Ectodermal cell (in vitro differentiated cells): Measurements from ENCODE around the gene GADD45B.
"Not testable (repeated sequence)": the region's sequence is repeated elsewhere in the genome, so short reads cannot be mapped to it uniquely, and the experiment has no call there.

Source experiments
- H3K27ac ChIP-seq: 2 replicates; pipeline ENCODE4 v1.7.0; 2013; ENCODE audit warnings: mild to moderate bottlenecking, low read depth, low read length; ENCODE audit not compliant: insufficient read depth, poor library complexity, severe bottlenecking
- H3K27me3 ChIP-seq: 2 replicates; pipeline ENCODE4 v1.7.0; 2013; ENCODE audit warnings: mild to moderate bottlenecking, low read length; ENCODE audit not compliant: insufficient read depth, control insufficient read depth, poor library complexity, severe bottlenecking
- H3K36me3 ChIP-seq: one replicate; pipeline ENCODE4 v1.7.0; 2013; ENCODE audit warnings: low read length; ENCODE audit not compliant: control insufficient read depth, insufficient read depth
- H3K4me1 ChIP-seq: one replicate; pipeline ENCODE4 v1.7.0; 2013; ENCODE audit warnings: low read length; ENCODE audit not compliant: control insufficient read depth, insufficient read depth
- H3K4me3 ChIP-seq: 2 replicates; pipeline ENCODE4 v1.7.0; 2013; ENCODE audit warnings: low read depth, low read length, control low read depth; ENCODE audit not compliant: insufficient read depth
- H3K9me3 ChIP-seq: 2 replicates; pipeline ENCODE4 v1.7.0; 2013; ENCODE audit warnings: mild to moderate bottlenecking, low read length, moderate library complexity; ENCODE audit not compliant: control insufficient read depth
- WGBS, 2 experiments: methylation state at CpG; one replicate each; pipeline ENCODE4 v1.1.7; 2013; ENCODE audit warnings: missing lambda C conversion rate in 2 of 2; 5-methylcytosine and 5-hydroxymethylcytosine counted together

The GADD45B gene

DNA sequence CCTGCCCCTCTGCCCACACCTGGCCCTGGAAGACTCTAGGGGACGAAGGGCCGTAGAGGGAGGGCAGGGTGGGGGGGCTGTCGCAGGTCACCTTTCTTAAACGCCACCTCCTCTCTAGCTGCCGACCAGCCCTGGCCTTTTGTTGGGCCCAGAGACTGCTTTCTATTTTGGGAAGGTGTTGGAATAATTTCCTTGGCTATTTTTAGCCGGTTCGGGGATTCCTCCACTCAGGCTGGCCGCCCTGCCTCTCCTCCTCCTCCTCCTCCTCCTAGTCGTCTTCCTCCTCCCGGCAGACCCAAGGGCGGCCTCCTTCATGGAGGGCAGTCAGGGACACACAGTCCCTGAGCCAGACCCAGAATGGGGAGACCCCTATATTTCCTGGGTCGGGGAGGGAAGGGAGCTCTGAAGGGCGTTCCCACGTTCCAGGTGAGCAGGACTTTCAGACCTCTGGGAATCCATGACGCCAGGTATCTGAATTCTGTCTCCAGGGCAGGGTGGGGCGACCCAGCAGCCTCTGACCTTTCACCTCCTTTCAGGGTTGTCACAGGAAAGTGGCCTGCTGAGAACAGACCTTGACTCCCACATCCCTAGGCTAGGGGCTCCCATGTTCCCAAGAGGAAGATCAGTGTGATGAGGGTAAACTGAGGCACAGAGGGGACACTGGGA lies 19.9 kb downstream of the GADD45B start:
- Histone ChIP-seq H3K4me1 (peaks cover 26% of the 10 kb centered on the region), H3K27me3 (peaks cover 30% of the 10 kb centered on the region), H3K4me3 (no peak overlapping the region), H3K36me3 (no peaks in the 10 kb centered on the region), H3K27ac (no peak overlapping the region), H3K9me3 (no peaks in the 10 kb centered on the region)
- 49 to 50% methylated on average over 16 of the region's 16 CpGs for whole genome bisulfite sequencing, 2 experiments

DNA sequence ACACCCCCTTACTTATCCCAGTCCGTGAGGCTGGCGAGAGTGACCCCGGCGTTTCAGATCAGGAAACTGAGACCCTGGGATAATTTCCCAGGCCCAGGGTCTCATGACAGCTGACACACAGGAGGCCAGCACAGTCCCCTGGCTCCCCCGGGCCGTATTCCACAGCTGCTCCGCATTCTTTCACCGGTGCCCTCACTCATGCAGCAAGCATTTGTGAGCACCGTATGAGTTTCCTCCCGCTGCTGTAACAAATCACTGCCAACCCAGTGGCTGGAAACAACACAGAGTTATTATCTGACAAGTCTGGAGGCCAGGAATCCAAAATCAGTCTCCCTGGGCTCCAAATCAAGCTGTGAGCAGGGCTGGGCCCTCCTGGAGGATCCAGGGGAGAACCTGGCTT lies 21.3 kb downstream of the GADD45B start:
- WGBS, 2 experiments: 90 to 91% methylated on average over 10 of the region's 10 CpGs
- no peaks in the 10 kb centered on the region for H3K9me3 ChIP-seq
- no peak overlapping the region for H3K4me3 ChIP-seq
- H3K36me3 ChIP-seq: no peaks in the 10 kb centered on the region
- H3K27ac ChIP-seq: no peak overlapping the region
- peaks cover 26% of the 10 kb centered on the region for H3K4me1 ChIP-seq
- peaks cover 23% of the 10 kb centered on the region for H3K27me3 ChIP-seq

DNA sequence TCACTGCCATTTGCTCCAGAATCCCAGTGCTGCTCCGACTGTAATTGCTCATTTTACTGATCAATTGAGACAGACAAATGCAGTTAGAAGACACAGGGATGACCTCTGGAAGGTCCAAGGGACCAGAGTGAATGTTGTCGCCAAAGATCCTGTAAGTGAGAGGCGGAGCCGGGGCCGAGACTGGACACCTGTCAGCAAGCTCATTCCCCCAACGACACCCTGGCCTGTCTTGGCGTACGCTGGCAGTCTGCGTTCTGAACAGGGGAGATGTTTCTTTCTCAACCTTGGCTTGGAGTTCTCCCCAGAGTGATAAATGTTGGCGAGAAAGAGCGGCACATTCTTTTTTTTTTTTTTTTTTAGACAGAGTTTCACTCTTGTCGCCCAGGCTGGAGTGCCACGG lies 24.2 kb downstream of the GADD45B start:
- Histone ChIP-seq H3K27me3 (peaks cover 9% of the 10 kb centered on the region), H3K9me3 (no peaks in the 10 kb centered on the region), H3K36me3 (no peaks in the 10 kb centered on the region), H3K27ac (no peak overlapping the region), H3K4me3 (no peak overlapping the region), H3K4me1 (peaks cover 15% of the 10 kb centered on the region)
- 91 to 94% methylated on average over 13 of the region's 13 CpGs for WGBS, 2 experiments

DNA sequence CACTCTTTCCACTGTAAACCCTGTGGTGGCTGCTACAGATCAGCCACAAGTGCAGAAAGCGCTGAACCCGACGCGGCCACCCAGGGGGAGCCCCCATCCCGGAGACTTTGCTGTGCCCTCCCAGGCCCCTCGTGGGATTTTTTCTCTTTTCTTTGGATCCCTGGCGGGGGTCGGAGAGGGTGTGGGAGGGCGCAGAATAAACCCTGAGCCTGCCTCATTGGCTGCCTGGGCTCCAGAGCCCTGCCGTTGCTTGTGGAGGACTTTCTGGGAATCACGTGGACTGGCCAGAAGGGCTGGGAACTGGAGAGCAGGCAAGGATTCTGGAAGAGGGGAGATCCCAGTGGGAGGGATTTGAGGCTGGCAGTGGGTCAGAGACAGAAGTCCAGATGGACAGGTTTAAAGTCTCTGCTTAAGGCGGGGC lies 24.9 kb downstream of the GADD45B start:
- Histone ChIP-seq H3K9me3 (no peaks in the 10 kb centered on the region), H3K27ac (no peak overlapping the region), H3K27me3 (peaks cover 2% of the 10 kb centered on the region), H3K36me3 (no peaks in the 10 kb centered on the region), H3K4me3 (no peak overlapping the region), H3K4me1 (peaks cover 8% of the 10 kb centered on the region)
- WGBS, 2 experiments: 80 to 82% methylated on average over 12 of the region's 12 CpGs

DNA sequence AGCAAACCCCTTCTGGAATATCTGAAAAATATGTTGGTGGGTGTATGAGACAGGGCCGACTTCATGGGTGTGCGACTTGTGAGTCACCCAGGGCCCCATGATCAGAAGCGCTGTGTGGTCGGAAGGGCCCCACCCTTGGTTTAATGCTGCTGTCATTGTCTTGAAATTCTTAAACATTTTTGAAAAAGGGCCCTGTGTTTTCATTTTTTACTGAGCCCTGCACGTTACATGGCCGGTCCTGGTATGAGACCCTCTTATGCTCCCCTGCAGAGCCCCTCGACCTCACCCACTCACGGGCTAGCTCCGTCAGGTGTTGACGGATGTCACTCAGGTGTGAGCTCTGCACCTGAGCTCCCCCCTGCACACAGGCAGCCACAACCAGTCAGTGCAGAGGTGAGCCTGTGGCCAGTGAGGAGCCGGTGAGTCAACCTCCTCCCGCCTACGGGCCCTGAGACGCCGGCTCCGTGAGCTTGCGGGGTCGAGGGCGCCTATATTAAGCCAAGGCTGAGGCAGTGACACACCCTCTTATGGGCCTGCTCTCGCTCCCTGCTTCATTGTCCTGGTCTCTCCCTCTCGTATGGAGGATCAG lies 27.7 kb downstream of the GADD45B start:
- H3K36me3 ChIP-seq: no peaks in the 10 kb centered on the region
- H3K9me3 ChIP-seq: no peaks in the 10 kb centered on the region
- H3K4me1 ChIP-seq: peaks cover 6% of the 10 kb centered on the region
- no peaks in the 10 kb centered on the region for H3K27me3 ChIP-seq
- H3K27ac ChIP-seq: no peak overlapping the region
- 79 to 80% methylated on average over 21 of the region's 21 CpGs for WGBS, 2 experiments
- H3K4me3 ChIP-seq: no peak overlapping the region

DNA sequence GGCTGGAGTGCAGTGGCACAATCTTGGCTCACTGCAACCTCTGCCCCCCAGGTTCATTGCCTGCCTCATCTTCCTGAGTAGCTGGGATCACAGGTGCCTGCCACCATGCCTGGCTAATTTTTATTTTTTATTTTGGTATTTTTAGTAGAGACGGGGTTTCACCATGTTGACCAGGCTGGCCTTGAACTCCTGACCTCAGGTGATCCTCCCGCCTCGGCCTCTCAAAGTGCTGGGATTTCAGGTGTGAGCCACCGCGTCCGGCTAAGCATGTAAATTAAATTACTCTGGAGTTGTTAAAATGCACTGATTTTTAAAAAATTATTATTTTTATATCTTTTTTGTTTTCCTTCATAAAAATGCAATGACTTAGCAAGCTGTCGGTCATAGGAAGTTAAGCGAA lies 30.7 kb downstream of the GADD45B start:
- 89 to 90% methylated on average over 8 of the region's 8 CpGs for WGBS, 2 experiments
- not testable (repeated sequence) for H3K4me3 ChIP-seq, H3K27me3 ChIP-seq, H3K27ac ChIP-seq, H3K36me3 ChIP-seq, H3K9me3 ChIP-seq, H3K4me1 ChIP-seq

DNA sequence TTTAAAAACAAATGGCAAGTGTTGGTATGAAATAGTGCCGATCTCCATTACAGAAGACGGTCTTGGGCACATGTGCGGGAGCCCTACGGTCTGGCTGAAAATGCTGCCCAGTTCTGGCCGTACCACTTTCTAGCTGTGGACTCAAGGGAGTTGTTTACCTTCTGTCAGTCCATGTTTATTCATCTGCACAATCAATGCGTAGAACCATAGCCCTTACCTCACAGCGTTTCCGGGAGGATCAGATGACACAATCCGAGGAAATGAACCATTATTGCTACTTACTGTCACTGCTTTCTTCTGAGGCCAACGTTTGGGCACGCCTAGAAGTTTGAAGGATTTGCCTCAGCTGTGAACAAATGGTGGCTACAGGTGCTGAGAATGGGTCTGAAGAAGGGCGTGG lies 31.2 kb downstream of the GADD45B start:
- H3K4me1 ChIP-seq: no peaks in the 10 kb centered on the region
- no peak overlapping the region for H3K27ac ChIP-seq
- no peak overlapping the region for H3K4me3 ChIP-seq
- no peaks in the 10 kb centered on the region for H3K36me3 ChIP-seq
- H3K9me3 ChIP-seq: no peaks in the 10 kb centered on the region
- no peaks in the 10 kb centered on the region for H3K27me3 ChIP-seq
- 75 to 79% methylated on average over 11 to 12 of the region's 12 CpGs for WGBS, 2 experiments

DNA sequence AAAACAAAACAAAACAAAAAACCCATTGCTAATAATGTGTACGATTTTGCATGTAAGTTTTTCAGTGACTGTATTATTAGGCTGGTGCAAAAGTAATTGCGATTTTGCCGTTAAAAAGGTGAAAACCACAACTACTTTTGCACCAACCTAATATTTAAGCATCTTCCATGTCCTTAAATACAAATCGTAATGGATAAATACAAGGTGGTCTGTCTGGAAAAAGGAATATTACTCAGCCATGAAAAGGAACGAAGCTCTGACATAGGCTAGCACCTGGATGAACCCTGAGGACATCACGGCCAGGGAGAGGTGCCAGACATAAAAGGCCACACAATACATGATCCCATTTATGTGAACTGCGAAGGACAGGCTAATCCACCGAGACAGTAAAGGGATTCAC lies 33.2 kb downstream of the GADD45B start:
- Histone ChIP-seq H3K36me3 (no peaks in the 10 kb centered on the region), H3K4me3 (no peak overlapping the region), H3K9me3 (no peaks in the 10 kb centered on the region), H3K27ac (no peak overlapping the region), H3K4me1 (peaks cover 6% of the 10 kb centered on the region), H3K27me3 (no peaks in the 10 kb centered on the region)
- 95 to 96% methylated on average over 6 to 8 of the region's 8 CpGs for WGBS, 2 experiments

DNA sequence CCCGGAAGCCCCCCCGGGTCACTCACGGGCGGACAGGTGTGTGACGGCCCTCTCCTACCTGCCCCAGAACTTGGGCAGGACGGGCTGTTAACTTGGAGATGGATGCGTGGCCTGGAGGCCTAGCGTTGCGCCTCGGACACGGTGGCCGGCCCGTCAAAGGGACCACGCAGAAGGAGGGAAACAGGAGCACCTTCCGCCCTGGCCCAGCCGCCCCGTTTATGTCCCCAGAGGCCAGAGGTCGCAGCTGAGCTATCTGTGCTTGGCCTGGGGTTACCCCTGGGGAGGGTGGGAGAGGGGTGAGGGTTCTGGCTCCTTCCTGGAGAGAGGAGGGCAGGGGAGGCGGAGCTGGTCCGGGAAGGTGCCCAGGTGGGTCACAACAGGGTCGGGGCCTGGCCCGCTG lies 35.6 kb downstream of the GADD45B start:
- no peak overlapping the region for H3K27ac ChIP-seq
- no peaks in the 10 kb centered on the region for H3K27me3 ChIP-seq
- no peaks in the 10 kb centered on the region for H3K36me3 ChIP-seq
- H3K4me3 ChIP-seq: no peak overlapping the region
- 92% methylated on average over 22 of the region's 22 CpGs for WGBS, 2 experiments
- no peaks in the 10 kb centered on the region for H3K9me3 ChIP-seq
- H3K4me1 ChIP-seq: peaks cover 6% of the 10 kb centered on the region

DNA sequence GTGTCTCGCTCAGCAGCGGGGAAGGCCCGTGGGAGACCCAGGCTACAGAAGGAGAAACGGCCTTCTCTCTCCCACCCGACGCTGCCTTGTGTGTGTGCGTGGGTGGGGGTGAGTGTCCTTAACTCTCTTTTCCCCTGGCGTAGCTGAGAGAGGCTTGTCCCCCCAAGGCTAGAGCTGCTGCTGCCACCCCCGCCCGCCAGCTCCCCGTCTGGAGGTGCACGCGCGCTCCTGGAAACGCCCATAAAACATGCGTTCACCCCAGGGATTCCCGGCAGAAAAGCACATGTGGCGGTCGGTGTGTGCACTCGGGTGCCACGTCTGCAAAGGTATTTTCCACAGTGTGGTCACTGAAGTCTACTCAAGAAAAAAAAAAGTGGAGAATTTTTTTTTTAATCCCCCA lies 36.1 kb downstream of the GADD45B start:
- no peaks in the 10 kb centered on the region for H3K9me3 ChIP-seq
- WGBS, 2 experiments: 93 to 95% methylated on average over 21 of the region's 21 CpGs
- H3K36me3 ChIP-seq: no peaks in the 10 kb centered on the region
- H3K27me3 ChIP-seq: no peaks in the 10 kb centered on the region
- no peak overlapping the region for H3K27ac ChIP-seq
- H3K4me1 ChIP-seq: peaks cover 10% of the 10 kb centered on the region
- no peak overlapping the region for H3K4me3 ChIP-seq
